ENCODE results near the gene CTDSPL.

- TF ChIP-seq CTCF (IDR thresholded peaks at IDR 0.05) (no peak), EP300 (IDR thresholded peaks at IDR 0.05) (no peak), POLR2AphosphoS5 (IDR thresholded peaks at IDR 0.05) (no peak), POLR2A (IDR thresholded peaks at IDR 0.05) (no peak)
These were observed 153.8 kb downstream of the CTDSPL start for GRCh38 chr3:38015485-38015884.

Data from sigmoid colon (tissue), 4 donors.